ENCODE measurements around the gene DIP2C. TPM values are rescaled to one million over a fixed set of nuclear protein-coding genes. Genes with fewer than 3 reads are reported as not detected.

Gene DIP2C
- polyA plus RNA-seq, 1 of the 3 experiments (the other 2 are of a cell fraction) = 8.7 TPM

GRCh38 chr10:504806-505205 lies 184.7 kb downstream of the DIP2C start:
- no peaks in the 10 kb centered on the region for H3K9me3 ChIP-seq

GRCh38 chr10:504121-504611 lies 185.3 kb downstream of the DIP2C start:
- CTCF ChIA-PET = no interaction called here
- TF ChIP-seq FOXM1 (IDR thresholded peaks at IDR 0.05; ENCODE audit: low read depth) (no peak), JUND (IDR thresholded peaks at IDR 0.05) (no peak), RXRA (IDR thresholded peaks at IDR 0.05; ENCODE audit: borderline replicate concordance, low read depth) (no peak), REST (IDR thresholded peaks at IDR 0.05; ENCODE audit: low read depth, low read length) (no peak), USF1 (IDR thresholded peaks at IDR 0.05; ENCODE audit: borderline replicate concordance, low read depth) (no peak), GABPA (IDR thresholded peaks at IDR 0.05; ENCODE audit: low read depth) (no peak), GATA2 (CRISPR knock-in tag; IDR thresholded peaks at IDR 0.05) (no peak)
- no peak overlapping the region for H3K27ac ChIP-seq (ENCODE audit: low read depth in 2 of 2, low read length in 1 of 2)
- H3K4me3 ChIP-seq (ENCODE audit: low read depth in 2 of 2, low read length in 1 of 2) = no peak overlapping the region
- H3K36me3 ChIP-seq (replicated peaks in 1 of 2; ENCODE audit: control insufficient read depth in 1 of 2, insufficient read depth in 2 of 2, low read length in 1 of 2) = peaks cover 0 to 3% of the 10 kb centered on the region in 2 experiments
- H3K4me1 ChIP-seq (ENCODE audit: control insufficient read depth in 1 of 2, insufficient read depth in 2 of 2, low read depth in 1 of 2, low read length in 1 of 2) = peaks cover 6 to 11% of the 10 kb centered on the region in 2 experiments; a peak in 3 of 4 replicates
- no peak overlapping the region for H2AFZ ChIP-seq (ENCODE audit: low read depth)
- H3F3A ChIP-seq (replicated peaks; ENCODE audit: insufficient read depth) = peaks cover 5% of the 10 kb centered on the region
- DNase-seq = no peak
- peaks cover 48% of the 10 kb centered on the region for H3K79me2 ChIP-seq (ENCODE audit: insufficient read depth)
- H4K20me1 ChIP-seq (ENCODE audit: insufficient read depth) = peaks cover 72% of the 10 kb centered on the region
- H3K9me3 ChIP-seq = no peaks in the 10 kb centered on the region
- H3K27me3 ChIP-seq (ENCODE audit: insufficient read depth) = no peaks in the 10 kb centered on the region
- POLR2A ChIA-PET = no interaction called here
- 93% methylated on average over 12 of the region's 17 CpGs for WGBS (ENCODE audit: low lambda C conversion rate)
- no peak overlapping the region for H3K4me2 ChIP-seq
- no peaks in the 10 kb centered on the region for H3K9me2 ChIP-seq
- H3K9ac ChIP-seq = no peak overlapping the region

More at GRCh38 chr10:504806-505205, 184.7 kb downstream of the DIP2C start:
- Histone ChIP-seq H3K27me3 (ENCODE audit: insufficient read depth) (no peaks in the 10 kb centered on the region), H2AFZ (ENCODE audit: low read depth) (no peak overlapping the region), H3K27ac (ENCODE audit: low read depth in 2 of 2, low read length in 1 of 2) (no peak overlapping the region), H3K9ac (no peak overlapping the region), H3F3A (replicated peaks; ENCODE audit: insufficient read depth) (peaks cover 5% of the 10 kb centered on the region), H3K4me2 (no peak overlapping the region), H3K79me2 (ENCODE audit: insufficient read depth) (peaks cover 47% of the 10 kb centered on the region), H3K4me3 (ENCODE audit: low read depth in 2 of 2, low read length in 1 of 2) (no peak overlapping the region), H4K20me1 (ENCODE audit: insufficient read depth) (peaks cover 66% of the 10 kb centered on the region), H3K9me2 (no peaks in the 10 kb centered on the region), H3K4me1 (ENCODE audit: control insufficient read depth in 1 of 2, insufficient read depth in 2 of 2, low read depth in 1 of 2, low read length in 1 of 2) (peaks cover 6 to 11% of the 10 kb centered on the region in 2 experiments; a peak in 3 of 4 replicates), H3K36me3 (replicated peaks in 1 of 2; ENCODE audit: control insufficient read depth in 1 of 2, insufficient read depth in 2 of 2, low read length in 1 of 2) (peaks cover 3% of the 10 kb centered on the region in 2 experiments)
- ChIA-PET CTCF (interaction anchor here (1.6 to 1.7 kb wide), 2 partner anchors 285 to 305 kb away, joined by 4 to 13 read pairs; no protein-coding TSS in a partner anchor), POLR2A (no interaction called here)
- no peak for TF ChIP-seq RFX5 (IDR thresholded peaks at IDR 0.05; ENCODE audit: low read length)
- TF ChIP-seq FOXM1 (IDR thresholded peaks at IDR 0.05; ENCODE audit: low read depth) = no peak
- DNase-seq = no peak
- WGBS (ENCODE audit: low lambda C conversion rate) = 90% methylated on average over 14 of the region's 14 CpGs
